Glomerular endothelial cell (primary cell): ENCODE data around the gene AFMID. TPM values are rescaled to one million over a fixed set of nuclear protein-coding genes. Genes with fewer than 3 reads are reported as not detected.
"Not testable (repeated sequence)": the region's sequence is repeated elsewhere in the genome, so short reads cannot be mapped to it uniquely, and the experiment has no call there.

ENCODE experiments used
- DNase-seq: peaks from one replicate; pipeline ENCODE4 v3.0.0-alpha.2; 2011; ENCODE audit warnings: low read depth, low spot score; ENCODE audit errors: extremely low read depth
- total RNA-seq: library from RNA; depleted of rRNA; stranded (reverse); fragments of >200 nt; gene quantifications from 2 replicates; pipeline ENCODE4 v1.2.3, GENCODE V29; 2015

Gene AFMID
- total RNA-seq, 1 donor from 2014 or later = 64.7 TPM

DNA sequence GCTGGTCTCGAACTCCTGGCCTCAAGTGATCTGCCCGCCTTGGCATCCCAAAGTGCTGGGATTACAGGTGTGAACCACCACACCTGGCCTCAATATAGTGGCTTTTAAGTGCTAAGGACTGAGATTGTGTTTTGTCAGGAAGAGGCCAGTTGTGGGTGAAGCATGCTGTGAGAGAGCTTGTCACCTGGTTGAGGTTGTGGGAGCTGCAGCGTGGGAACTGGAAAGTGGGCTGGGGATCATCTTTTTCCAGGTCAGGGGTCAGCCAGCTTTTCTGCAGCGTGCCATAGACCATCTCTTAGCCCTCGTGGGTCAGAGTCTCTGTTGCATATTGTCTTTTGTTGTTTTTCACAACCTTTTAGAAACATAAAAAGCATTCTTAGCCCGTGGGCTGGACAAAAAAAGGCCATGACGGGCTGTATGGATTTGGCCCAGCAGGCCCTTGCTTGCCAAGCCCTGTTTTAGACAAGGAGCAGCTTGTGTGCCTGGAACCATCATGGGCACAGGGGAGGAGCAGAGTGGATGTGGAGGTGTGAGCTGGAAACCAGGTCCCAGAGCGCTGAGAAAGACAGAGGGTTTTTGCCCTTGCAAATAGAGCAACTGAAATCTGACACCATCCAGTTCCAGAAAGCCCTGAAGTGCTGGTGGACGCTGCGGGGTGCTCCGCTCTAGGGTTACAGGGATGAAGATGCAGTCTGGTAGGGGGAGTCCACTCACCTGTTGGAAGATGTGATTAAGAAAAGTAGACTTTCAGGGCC, 32.4 kb downstream of the AFMID start:
- no peak for DNase-seq

DNA sequence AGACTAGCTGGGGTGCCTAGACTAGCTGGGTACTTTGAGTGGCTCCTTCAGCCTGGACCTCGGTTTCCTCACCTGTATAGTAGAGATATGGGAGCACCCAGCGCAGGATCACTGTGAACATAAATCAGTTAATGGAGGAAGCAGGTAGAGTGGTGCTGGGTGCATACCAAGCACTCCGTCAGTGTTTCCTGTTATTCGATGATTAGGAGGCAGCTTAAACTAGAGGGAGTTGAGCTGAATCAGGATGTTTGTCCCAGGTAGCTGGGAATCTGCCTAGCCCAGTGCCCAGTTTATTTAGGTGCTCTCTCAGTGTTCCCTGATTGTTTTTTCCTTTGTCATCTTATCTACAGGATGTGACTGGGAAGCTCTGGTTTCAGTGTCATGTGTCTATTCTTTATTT, 35.9 kb downstream of the AFMID start:
- DNase-seq = no peak

DNA sequence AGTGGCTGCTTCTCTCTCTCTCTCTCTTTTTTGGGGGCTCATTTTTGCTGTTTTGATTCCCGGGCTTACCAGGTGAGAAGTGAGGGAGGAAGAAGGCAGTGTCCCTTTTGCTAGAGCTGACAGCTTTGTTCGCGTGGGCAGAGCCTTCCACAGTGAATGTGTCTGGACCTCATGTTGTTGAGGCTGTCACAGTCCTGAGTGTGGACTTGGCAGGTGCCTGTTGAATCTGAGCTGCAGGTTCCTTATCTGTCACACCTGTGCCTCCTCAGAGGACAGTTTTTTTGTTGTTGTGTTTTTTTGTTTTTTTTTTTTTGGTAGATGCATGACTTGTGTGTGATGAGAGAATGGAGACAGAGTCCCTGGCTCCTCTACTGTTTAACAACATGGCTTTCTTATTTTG, 36.6 kb downstream of the AFMID start:
- no peak for DNase-seq

DNA sequence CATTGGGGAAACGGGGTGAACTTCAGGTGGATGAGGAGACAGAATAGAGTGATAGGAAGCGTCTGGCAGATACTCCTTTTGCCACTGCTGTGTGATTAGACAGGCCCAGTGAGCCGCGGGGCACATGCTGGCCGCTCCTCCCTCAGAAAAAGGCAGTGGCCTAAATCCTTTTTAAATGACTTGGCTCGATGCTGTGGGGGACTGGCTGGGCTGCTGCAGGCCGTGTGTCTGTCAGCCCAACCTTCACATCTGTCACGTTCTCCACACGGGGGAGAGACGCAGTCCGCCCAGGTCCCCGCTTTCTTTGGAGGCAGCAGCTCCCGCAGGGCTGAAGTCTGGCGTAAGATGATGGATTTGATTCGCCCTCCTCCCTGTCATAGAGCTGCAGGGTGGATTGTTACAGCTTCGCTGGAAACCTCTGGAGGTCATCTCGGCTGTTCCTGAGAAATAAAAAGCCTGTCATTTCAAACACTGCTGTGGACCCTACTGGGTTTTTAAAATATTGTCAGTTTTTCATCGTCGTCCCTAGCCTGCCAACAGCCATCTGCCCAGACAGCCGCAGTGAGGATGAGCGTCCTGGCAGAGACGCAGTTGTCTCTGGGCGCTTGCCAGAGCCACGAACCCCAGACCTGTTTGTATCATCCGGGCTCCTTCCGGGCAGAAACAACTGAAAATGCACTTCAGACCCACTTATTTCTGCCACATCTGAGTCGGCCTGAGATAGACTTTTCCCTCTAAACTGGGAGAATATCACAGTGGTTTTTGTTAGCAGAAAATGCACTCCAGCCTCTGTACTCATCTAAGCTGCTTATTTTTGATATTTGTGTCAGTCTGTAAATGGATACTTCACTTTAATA, 37.3 kb downstream of the AFMID start:
- no peak for DNase-seq

DNA sequence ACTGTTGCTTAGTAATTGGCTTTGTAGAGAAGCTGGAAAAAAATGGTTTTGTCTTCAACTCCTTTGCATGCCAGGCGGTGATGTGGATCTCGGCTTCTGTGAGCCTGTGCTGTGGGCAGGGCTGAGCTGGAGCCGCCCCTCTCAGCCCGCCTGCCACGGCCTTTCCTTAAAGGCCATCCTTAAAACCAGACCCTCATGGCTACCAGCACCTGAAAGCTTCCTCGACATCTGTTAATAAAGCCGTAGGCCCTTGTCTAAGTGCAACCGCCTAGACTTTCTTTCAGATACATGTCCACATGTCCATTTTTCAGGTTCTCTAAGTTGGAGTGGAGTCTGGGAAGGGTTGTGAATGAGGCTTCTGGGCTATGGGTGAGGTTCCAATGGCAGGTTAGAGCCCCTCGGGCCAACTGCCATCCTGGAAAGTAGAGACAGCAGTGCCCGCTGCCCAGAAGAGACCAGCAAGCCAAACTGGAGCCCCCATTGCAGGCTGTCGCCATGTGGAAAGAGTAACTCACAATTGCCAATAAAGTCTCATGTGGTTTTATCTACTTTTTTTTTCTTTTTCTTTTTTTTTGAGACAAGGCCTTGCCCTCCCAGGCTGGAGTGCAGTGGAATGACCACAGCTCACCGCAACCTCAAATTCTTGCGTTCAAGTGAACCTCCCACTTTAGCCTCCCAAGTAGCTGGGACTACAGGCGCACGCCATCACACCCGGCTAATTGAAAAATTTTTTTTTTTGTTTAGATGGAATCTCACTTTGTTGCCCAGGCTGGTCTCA, 38.1 kb downstream of the AFMID start:
- DNase-seq = no peak

DNA sequence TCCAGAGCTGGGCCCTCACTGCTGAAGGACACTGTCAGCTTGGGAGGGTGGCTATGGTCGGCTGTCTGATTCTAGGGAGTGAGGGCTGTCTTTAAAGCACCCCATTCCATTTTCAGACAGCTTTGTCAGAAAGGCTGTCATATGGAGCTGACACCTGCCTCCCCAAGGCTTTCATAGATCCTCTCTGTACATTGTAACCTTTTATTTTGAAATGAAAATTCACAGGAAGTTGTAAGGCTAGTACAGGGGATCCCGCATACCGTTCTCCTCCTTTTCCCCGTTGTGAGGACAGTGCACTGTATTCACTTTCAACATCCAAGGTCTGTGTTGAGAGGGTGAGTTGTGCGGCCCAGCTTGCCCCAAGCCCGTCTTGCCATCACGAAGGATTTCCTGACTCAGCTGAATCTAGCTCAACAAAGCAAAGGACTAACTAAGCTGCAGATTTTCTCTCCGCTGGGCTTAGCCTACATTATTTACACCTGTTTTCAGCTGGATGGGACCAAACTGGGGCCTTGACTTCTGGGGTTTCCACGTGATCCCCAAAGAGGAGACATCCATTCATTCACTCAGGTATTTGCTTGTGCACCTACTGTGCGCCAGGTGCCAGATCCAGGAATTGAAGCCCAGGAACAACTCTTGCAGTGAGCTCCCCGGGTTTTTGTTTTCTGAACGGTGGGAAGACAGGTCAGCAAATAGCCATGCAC, 39.0 kb downstream of the AFMID start:
- no peak for DNase-seq

DNA sequence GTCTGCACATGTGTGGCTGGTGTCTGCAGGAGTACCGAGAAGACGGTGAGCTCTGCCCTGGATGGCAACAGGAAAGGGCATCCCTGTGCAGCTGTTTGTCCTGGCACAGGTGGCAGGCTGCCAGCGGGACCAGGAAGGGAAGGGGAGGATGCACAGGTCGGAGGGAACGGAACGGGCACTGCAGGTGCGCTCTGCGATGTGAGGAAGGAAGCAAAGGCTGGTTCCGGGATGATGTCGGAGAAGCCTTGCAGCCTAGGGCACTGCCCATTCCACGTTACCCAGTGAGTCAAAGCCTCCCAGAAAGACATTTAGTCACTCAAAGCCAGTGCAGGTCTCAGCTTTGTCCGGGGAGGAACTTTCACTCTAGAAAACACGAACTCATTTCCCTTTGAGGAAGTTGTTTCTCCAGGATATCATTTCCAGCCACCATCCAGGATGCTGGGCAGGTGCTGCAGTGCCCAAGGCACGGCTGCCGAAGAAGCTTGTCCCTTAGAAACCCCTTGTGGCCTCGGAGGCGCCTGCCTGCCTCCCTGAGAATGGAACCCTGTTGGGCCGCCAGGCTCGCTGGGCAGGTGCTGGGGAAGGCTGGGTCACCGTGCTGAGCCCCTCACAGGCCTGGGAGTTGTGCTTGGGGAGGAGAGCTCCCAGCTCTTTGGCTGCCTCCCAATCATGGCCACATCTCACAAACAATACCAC, 39.7 kb downstream of the AFMID start:
- DNase-seq = no peak

DNA sequence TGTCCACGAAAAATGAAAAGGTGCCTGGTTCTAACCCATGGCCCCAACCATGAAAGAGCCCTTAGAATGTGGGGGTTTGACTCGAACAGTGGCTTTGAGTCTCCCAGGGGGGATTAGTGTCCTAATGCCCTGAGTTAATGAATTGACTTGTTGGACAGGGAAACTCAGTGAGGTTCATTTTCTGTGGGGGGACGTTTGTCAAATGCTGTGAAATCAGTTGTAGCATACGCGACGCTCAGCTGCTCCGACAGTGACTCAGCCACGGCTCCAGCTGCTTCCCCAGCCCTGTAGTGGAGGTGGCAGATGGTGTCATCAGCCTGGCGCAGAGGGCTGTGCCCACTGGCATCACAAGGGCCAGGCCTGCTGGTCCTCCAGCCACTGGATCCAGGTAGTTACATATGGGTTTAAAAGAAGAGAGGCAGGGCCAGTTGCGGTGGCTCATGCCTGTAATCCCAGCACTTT, 40.3 kb downstream of the AFMID start:
- no peak for DNase-seq

DNA sequence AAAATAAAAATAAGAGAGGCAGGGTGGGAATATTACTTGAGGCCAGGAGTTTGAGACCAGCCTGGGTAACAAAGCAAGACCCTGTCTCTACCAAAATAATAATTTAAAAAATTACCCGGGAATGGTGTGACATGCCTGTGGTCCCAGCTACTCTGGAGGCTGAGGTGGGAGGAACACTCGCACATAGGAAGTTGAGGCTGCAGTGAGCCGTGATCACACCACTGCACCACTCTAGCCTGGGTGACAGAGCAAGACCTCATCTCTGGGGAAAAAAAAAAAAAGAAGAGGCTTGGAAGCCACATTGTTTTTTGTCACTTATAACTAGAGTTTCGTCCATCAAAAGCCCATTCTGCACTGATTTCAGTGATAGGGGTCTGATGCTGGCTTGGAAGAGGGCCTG, 41.0 kb downstream of the AFMID start:
- DNase-seq = no peak

DNA sequence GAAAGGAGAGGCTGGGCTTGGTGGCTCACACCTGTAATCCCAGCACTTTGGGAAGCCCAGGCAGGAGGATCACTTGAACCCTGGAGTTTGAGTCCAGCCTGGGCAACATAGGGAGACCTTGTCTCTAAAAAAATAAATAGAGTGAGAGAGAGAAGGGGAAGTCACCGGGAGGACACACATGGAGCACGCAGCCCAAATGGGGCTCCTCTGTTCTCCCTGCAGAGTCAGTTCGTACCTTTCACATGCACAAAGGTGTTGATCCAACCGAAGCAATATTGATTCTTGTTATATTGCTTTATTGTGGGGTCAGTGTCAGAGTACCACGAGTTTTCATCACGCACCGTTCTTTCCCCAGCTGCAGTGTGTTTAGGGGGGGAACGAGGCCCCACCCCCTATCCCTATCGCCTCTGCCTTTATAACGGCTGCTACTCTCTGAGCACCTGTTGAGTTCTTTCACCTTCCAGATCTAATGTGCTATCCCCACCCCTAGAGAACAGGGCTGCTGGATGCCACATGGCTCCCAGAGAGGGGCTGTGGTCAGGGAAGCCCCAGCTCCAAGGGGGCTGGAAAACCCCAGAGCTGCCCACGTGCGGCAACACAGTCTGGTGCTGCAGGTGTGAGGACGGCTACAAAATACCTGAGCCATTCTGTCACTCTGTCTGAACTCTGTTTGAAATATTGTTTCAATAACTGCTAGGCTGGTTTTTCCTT, 43.2 kb downstream of the AFMID start:
- no peak for DNase-seq

DNA sequence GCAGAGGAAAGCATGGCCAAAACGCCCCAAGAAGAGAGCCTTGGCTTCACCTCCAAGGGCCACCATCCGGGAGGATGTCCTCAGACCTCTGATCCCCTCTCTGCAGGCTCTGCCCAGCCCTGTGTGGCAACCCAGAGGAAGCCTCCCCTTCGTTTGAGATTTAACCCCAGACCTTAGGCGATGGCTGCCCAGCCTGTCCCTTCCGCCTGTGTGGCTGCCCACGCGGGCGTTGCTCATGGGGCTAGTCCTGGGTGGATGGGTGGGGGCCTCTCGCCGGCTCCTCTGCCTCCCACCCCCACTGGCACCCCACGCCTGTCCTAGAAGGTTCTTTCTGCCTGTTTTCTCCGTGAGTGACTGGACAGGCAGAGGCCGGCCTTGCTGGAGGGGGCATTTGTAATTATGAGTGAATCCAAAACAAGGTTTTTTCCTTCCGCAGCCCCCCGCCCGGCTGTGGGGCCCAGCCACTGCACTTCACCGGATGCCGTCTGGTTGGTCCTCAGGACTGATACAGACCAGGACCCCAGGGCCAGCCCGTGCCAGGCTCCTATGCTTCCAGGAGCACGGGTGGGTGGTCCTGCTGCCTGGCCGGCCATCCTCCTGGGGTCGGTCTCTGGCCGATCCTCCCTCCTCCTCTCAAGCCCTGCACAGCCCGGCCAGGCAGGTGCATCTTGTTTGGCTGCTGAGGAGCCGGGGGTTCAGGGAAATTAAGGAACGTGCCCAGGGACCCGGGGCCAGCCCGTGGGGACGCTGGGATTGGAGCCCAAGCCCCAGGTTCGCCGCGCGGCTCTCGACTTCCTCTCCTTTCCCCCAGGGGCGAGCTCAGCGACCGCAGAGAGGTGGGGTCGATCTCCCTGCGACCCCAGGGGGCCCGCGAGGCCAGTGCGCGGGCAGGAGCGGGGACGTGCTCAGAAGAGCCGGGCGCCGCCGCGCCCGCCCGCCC, 44.1 kb downstream of the AFMID start, which contains the start of gene TMEM235:
Gene TMEM235 (plus strand): TSS at position 636 of the 940 bp plus-strand sequence. CDS start 393 bp downstream, outside the sequence.
- DNase-seq = no peak

DNA sequence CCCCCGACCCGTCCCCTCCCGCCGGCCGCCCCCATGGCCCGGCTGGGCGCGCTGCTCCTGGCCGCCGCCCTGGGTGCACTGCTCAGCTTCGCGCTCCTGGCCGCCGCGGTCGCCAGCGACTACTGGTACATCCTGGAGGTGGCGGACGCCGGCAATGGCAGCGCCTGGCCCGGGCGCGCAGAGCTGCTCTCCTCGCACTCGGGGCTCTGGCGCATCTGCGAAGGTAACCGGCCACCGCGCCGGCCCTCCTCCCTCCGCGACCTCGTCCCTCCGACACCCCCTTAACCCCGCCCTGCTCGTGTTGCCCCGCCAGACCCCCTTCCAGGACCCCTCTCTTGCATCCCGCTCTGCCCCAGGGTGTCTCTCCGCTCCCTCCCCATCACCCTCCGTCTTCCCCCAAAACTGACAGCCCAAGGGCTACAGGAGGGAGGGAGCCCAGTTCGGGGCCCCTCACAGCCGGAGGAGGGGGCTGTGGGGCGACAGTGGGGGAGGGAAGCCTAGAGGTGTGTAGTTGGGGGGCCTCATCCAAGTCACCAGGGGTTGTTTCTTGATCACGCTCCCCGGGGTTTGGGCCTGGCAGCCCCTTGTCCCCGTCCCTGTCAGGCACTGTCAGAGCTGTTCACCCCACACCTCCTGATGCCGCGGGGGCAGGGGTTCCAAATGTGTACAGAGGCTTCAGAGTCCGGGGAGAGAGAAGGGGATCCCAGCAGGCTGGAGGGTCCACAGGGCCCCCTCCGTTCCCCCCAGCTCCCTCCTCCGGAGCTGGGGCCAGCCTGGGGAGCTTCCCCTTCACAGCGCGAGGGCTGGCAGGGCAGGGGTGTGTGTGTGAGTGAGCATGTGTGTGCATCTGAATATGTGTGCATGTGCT, 45.1 kb downstream of the AFMID start:
- DNase-seq = no peak

DNA sequence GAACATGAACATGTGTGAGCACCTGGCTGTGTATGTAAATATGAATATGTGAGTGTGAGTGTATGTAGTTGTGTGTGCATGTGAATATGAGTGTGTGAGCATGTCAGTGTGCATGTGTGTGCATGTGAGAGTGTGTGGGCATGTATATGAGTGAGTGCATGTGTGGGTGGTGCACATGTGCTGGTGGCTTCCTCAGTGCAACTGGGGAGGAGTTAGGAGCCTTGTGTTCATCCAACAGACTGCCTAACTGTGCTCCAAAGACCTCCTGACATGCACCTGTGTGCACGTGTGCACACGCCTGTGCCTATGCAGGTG, 45.7 kb downstream of the AFMID start:
- DNase-seq = no peak

DNA sequence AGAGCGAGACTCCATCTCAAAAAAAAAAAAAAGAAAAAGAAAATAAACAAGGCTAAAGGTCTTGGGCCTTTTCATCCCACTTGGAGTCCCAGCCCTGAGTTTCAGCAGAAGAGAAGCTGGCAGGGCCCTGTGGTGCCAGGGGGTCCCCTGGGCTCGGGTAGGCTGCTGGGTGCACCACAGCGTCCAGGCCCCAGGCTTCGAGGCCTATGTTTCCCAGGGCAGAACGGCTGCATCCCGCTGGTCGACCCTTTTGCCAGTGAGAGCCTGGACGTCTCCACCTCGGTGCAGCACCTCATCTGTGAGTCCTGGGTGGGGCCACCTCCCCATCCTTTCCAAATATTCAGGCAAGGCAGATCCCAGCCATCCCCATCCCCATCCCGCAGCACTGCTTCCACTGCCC, 46.5 kb downstream of the AFMID start:
- DNase-seq = no peak

DNA sequence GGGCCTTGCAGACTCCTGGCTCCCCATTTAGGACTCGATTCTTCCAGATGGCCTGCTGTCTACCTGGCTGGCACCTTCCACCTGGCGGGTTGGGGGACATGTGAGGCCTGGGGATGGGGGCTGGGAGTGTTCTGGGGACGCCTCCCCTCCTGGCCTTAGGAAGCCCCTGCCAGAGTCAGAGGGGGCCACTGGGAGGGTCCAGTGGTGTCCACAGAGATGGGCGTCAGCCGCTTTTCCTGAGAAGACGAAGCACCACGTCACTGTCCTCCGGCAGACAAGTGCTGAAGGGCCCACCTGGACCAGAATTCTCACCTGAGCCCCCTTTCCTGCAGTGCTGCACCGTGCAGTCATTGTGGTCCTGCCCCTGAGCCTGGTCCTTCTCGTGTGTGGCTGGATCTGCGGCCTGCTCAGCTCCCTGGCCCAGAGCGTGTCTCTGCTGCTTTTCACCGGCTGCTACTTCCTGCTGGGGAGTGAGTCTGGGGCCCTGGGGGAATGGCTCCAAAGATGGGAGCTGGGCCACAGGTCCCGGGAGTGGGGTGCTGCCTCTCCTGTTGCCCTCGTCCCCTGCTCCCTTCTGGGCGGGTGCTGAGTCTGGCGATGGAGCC, 47.2 kb downstream of the AFMID start:
- no peak for DNase-seq

DNA sequence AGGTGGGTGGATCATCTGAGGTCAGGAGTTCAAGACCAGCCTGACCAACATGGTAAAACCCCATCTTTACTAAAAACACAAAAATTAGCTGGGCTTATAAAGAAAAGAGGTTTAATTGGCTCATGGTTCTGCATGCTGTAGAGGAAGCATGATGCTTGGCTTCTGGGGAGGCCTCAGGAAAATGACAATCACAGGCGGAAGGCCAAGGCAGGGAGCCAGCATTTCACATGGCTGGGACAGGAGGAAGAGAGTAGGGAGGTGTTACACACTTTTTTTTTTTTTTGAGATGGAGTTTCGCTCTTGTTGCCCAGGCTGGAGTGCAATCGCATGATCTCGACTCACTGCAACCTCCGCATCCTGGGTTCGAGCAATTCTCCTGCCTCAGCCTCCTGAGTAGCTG, 47.9 kb downstream of the AFMID start:
- not testable (repeated sequence) for DNase-seq

DNA sequence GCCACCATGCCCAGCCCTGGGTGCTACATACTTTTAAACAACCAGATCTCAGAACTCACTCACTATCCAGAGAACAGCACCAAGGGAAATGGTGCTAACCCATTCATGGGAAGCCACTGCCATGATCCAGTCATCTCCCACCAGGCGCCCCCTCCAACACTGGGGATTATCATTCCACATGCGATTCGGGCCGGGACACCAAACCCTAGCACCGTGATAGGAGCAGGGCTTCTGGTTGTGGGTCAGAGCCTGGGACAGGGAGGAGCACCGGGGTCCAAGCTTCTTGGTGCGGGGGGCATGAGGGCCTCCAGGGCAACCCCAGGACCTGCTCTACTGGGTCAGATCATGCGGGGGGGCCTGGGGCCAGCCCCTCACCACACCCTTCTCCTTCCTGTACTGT, 48.7 kb downstream of the AFMID start:
- no peak for DNase-seq
